Smooth muscle cell (in vitro differentiated cells): ENCODE results near the gene CLEC16A. TPM values are rescaled to one million over a fixed set of nuclear protein-coding genes. Genes with fewer than 3 reads are reported as not detected.
A peak's percentile ranks its signal among the peaks of the same experiment; 100 is the strongest.

Source experiments
- DNase-seq: peaks from one replicate; lab custom pipeline; 2025; ENCODE audit not compliant: unreplicated experiment; lab: John Stamatoyannopoulos, UW
- H2AFZ ChIP-seq: fragments of 200-600 bp; sonication (generic); 2 replicates; pipeline ENCODE4 v1.6.0; 2016; ENCODE audit warnings: antibody characterized with exemption, low read depth, mild to moderate bottlenecking
- H3F3A ChIP-seq: fragments of 200-600 bp; sonication (generic); 2 replicates; pipeline ENCODE4 v1.6.0; 2017; ENCODE audit warnings: antibody characterized with exemption, low read depth
- H3K27ac ChIP-seq: fragments of 200-600 bp; sonication (generic); 2 replicates; pipeline ENCODE4 v1.5.1; 2016; ENCODE audit warnings: low read depth, mild to moderate bottlenecking
- H3K27me3 ChIP-seq: fragments of 200-600 bp; sonication (generic); 2 replicates; pipeline ENCODE4 v1.6.1; 2016; ENCODE audit warnings: low read depth, mild to moderate bottlenecking
- H3K36me3 ChIP-seq: fragments of 200-600 bp; sonication (generic); 2 replicates; pipeline ENCODE4 v1.5.1; 2016; ENCODE audit warnings: low read depth
- H3K4me1 ChIP-seq: fragments of 200-600 bp; sonication (generic); 2 replicates; pipeline ENCODE4 v1.5.1; 2016; ENCODE audit warnings: low read depth
- H3K4me2 ChIP-seq: fragments of 200-600 bp; sonication (generic); 2 replicates; pipeline ENCODE4 v1.6.0; 2016; ENCODE audit warnings: mild to moderate bottlenecking
- H3K4me3 ChIP-seq: fragments of 200-600 bp; sonication (generic); 2 replicates; pipeline ENCODE4 v1.5.1; 2016; ENCODE audit warnings: mild to moderate bottlenecking
- H3K79me2 ChIP-seq: fragments of 200-600 bp; sonication (generic); 2 replicates; pipeline ENCODE4 v1.6.0; 2016; ENCODE audit warnings: low read depth, mild to moderate bottlenecking
- H3K9ac ChIP-seq: fragments of 200-600 bp; sonication (generic); 2 replicates; pipeline ENCODE4 v1.6.0; 2016; ENCODE audit warnings: low read depth
- H3K9me3 ChIP-seq: fragments of 200-600 bp; sonication (generic); replicated peaks from 2 replicates; pipeline ENCODE4 v1.5.1; 2016; ENCODE audit warnings: low read depth
- H4K20me1 ChIP-seq: fragments of 200-600 bp; sonication (generic); 2 replicates; pipeline ENCODE4 v1.6.0; 2016; ENCODE audit warnings: low read depth
- CTCF ChIP-seq: fragments of 200-600 bp; sonication (generic); IDR thresholded peaks from 2 replicates; pipeline ENCODE4 v1.5.1; 2017; ENCODE audit warnings: borderline replicate concordance, mild to moderate bottlenecking, antibody characterized with exemption; ENCODE audit not compliant: insufficient read depth, poor library complexity, severe bottlenecking
- WGBS: methylation state at CpG from one replicate; pipeline ENCODE4 v1.1.7; 2016; ENCODE audit warnings: low lambda C conversion rate; 5-methylcytosine and 5-hydroxymethylcytosine counted together
- polyA plus RNA-seq: library from polyadenylated mRNA; unstranded; fragments of >200 nt; fragmentation: Nextera tagmentation; extraction: Ambion mirVana; gene quantifications from 2 replicates; pipeline ENCODE4 v1.2.1, GENCODE V29; 2016
- total RNA-seq: library from RNA; depleted of rRNA; stranded (reverse); fragments of >200 nt; gene quantifications from 2 replicates; pipeline ENCODE4 v1.2.3, GENCODE V29; 2014

Gene CLEC16A
- total and polyA plus RNA-seq, 2 experiments from 2014 or later = 12.6 to 16.2 TPM

GRCh38 chr16:11084876-11085485 lies 140.6 kb downstream of the CLEC16A start:
- peaks cover 20% of the 10 kb centered on the region for H3F3A ChIP-seq
- WGBS = 72% methylated on average over 15 of the region's 15 CpGs
- no peak for TF ChIP-seq CTCF
- no peak for DNase-seq
- H2AFZ ChIP-seq = no peak overlapping the region
- H3K27me3 ChIP-seq = no peaks in the 10 kb centered on the region
- no peak overlapping the region for H3K9ac ChIP-seq
- peak overlapping the region; percentile 57 for H3K4me2 ChIP-seq
- H3K9me3 ChIP-seq = no peaks in the 10 kb centered on the region
- H3K4me3 ChIP-seq = no peak overlapping the region
- H4K20me1 ChIP-seq = no peaks in the 10 kb centered on the region
- H3K4me1 ChIP-seq = peaks cover 13% of the 10 kb centered on the region
- H3K36me3 ChIP-seq = no peaks in the 10 kb centered on the region
- H3K79me2 ChIP-seq = no peaks in the 10 kb centered on the region
- peak overlapping the region; percentile 61 for H3K27ac ChIP-seq

DNA sequence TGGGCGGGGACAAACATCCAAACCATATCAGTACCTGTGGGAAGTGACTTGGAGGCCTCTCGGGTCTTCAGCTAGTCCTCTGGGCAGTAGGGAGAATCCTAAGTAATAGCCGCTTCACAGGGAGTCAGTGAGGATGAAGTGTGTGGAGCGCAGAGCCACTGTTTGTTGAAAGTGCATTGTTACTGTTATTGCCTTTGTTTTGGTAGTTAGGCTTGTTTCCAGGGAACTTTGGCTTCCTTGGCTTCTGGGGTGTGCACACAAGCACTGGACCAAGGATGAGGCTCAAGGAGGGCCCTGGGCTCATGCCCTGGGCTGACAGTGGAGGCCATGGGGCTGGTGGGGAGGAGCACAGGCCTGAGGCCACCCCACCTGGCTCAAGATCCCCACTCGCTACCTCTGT lies 141.6 kb downstream of the CLEC16A start:
- H3K4me3 ChIP-seq = no peak overlapping the region
- no peaks in the 10 kb centered on the region for H3K36me3 ChIP-seq
- no peak overlapping the region for H3K4me2 ChIP-seq
- no peak for TF ChIP-seq CTCF
- H3F3A ChIP-seq = peaks cover 13% of the 10 kb centered on the region
- peaks cover under 1% of the 10 kb centered on the region for H4K20me1 ChIP-seq
- no peaks in the 10 kb centered on the region for H3K9me3 ChIP-seq
- no peaks in the 10 kb centered on the region for H3K79me2 ChIP-seq
- no peak overlapping the region for H2AFZ ChIP-seq
- no peak overlapping the region for H3K27ac ChIP-seq
- WGBS = 98% methylated on average over 5 of the region's 5 CpGs
- no peaks in the 10 kb centered on the region for H3K27me3 ChIP-seq
- H3K4me1 ChIP-seq = peaks cover 12% of the 10 kb centered on the region
- no peak overlapping the region for H3K9ac ChIP-seq
- DNase-seq = no peak

GRCh38 chr16:11087691-11088073 lies 143.3 kb downstream of the CLEC16A start:
- TF ChIP-seq CTCF = no peak
- Histone ChIP-seq H3K4me3 (no peak overlapping the region), H3K27me3 (no peaks in the 10 kb centered on the region), H3K27ac (no peak overlapping the region), H2AFZ (no peak overlapping the region), H4K20me1 (peaks cover 5% of the 10 kb centered on the region), H3K4me1 (peaks cover 12% of the 10 kb centered on the region), H3K36me3 (no peaks in the 10 kb centered on the region), H3F3A (peaks cover 18% of the 10 kb centered on the region), H3K9me3 (no peaks in the 10 kb centered on the region), H3K4me2 (no peak overlapping the region), H3K79me2 (no peaks in the 10 kb centered on the region), H3K9ac (no peak overlapping the region)
- no peak for DNase-seq
- 88% methylated on average over 6 of the region's 6 CpGs for WGBS

GRCh38 chr16:11088074-11088730 lies 143.8 kb downstream of the CLEC16A start:
- Histone ChIP-seq H3K36me3 (no peaks in the 10 kb centered on the region), H3K9me3 (no peaks in the 10 kb centered on the region), H3K4me3 (no peak overlapping the region), H2AFZ (no peak overlapping the region), H3K27ac (no peak overlapping the region), H3K4me1 (peaks cover 12% of the 10 kb centered on the region), H4K20me1 (peaks cover 5% of the 10 kb centered on the region), H3K4me2 (no peak overlapping the region), H3F3A (peaks cover 17% of the 10 kb centered on the region), H3K79me2 (no peaks in the 10 kb centered on the region), H3K27me3 (no peaks in the 10 kb centered on the region), H3K9ac (no peak overlapping the region)
- no peak for DNase-seq
- WGBS = 91% methylated on average over 11 of the region's 11 CpGs
- TF ChIP-seq CTCF = no peak
